ENCODE measurements around the gene DUSP10.

DNA sequence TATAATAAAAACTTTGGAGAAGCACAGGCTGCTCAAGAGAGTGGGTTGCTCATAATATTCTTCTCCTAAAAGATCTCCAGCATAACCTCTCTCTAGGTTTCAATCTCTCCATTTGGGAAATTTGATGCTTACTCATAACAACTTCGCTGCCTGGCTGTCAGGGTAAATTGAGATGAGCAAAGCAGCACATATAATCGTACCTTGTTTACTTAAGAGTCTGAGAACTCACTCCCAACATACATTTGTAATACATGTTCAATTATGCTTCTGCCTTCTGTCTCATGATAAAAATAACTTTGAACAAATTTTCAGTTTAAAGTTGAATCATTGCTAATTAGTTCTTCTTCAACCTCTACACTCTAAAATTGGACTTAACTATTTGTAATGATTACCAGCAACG lies 68.9 kb downstream of the DUSP10 start:
- TF ChIP-seq, protein P1, sequence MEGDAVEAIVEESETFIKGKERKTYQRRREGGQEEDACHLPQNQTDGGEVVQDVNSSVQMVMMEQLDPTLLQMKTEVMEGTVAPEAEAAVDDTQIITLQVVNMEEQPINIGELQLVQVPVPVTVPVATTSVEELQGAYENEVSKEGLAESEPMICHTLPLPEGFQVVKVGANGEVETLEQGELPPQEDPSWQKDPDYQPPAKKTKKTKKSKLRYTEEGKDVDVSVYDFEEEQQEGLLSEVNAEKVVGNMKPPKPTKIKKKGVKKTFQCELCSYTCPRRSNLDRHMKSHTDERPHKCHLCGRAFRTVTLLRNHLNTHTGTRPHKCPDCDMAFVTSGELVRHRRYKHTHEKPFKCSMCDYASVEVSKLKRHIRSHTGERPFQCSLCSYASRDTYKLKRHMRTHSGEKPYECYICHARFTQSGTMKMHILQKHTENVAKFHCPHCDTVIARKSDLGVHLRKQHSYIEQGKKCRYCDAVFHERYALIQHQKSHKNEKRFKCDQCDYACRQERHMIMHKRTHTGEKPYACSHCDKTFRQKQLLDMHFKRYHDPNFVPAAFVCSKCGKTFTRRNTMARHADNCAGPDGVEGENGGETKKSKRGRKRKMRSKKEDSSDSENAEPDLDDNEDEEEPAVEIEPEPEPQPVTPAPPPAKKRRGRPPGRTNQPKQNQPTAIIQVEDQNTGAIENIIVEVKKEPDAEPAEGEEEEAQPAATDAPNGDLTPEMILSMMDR (conservative IDR thresholded peaks at IDR 0.05; ENCODE audit: low read length), result no peak
- TF ChIP-seq EZH2phosphoT487 (IDR thresholded peaks at IDR 0.05; ENCODE audit: borderline replicate concordance), result no peak
